Measurements from ENCODE around the gene HPS4.
"Not testable (repeated sequence)": the region's sequence is repeated elsewhere in the genome, so short reads cannot be mapped to it uniquely, and the experiment has no call there.

The HPS4 gene

DNA sequence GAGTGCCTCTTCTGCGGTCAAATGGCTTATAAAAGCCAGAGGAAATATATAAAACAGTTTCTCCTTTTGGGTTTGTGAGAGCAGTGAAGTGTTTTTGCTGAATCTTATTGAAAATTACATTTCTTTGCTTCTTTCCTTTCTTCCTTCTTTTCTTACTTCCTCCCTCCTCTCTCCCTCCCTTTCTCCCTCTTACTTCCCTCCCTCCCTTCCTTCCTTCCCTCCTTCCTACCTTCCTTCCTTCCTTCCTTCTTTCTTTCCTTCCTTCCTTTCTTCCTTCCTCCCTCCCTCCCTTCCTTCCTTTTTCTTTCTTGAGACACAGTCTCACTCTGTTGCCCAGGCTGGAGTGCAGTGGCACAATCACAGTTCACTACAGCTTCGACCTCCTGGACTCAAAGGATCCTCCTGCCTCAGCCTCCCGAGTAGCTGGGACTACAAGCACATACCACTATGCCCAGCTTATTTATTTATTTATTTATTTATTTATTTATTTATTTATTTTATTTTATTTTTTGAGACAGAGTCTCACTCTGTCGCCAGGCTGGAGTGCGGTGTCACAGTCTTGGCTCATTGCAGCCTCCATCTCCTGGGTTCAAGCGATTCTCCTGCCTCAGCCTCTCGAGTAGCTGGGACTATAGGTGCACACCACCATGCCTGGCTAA lies 74.9 kb downstream of the HPS4 start:
- DNase-seq, result not testable (repeated sequence)

DNA sequence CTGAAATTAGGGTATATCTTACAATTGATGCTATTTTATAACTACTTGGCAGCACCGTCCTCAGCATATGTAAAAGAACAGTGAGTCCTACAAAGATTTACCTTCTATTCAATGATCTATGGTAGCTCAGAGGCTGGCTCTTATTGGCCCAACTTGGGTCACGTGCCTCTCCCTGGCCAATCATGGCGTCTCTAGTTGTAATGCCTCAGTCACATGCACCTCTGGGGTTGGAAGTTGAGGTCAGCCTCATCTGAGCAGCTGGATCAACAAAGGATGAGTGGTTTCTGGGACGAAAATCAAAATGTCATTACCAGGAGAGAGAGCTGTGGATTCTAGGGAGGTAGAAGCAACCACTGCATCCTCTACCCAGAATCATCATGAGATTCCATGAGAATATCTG lies 77.5 kb downstream of the HPS4 start:
- no peak for DNase-seq

DNA sequence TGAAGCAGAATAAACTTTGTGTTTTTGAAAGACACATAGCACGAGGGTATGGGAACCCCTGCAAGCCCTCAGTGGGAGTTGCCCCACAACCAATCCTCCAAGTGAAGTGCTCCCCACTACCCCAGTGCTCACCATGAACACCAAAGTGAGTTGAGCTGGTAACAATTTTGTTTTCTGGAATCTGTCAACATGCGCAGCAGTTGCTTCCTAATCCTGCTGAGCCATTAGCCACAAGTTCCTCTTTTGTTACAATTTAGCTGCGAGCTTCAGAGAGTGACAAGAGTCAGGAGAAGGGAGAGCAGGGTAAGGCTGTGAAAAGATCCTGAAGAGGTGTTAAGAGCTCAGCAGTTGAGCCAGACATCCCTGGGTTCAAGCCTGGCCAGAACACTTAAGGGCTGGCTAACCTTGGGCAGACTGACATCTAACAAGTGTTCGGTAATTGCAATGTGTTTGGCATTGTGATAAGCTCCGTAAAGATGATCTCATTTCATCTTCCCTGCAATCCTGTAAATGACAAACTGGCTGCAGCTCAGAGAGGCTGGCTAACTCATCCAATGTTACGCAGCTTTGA lies 78.6 kb downstream of the HPS4 start:
- DNase-seq, result no peak

DNA sequence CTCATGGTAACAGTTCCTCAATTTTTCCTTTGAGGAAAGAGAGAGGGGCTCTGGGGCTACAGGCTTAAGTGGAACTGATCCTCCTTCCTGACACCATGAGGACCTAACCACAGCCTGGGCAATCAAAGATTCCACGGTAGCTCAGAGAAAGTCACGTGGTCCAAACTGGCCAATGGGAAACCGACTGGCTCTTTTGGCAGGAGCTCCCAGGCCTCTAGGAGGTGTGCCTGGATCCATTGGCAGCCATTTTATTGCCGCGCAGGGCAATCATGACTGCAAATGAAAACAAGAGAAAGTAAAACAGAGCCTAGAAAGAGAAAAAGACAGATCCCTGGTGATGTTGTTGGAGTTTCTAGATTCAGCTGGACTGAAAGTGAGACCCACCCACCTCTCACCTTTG lies 81.9 kb downstream of the HPS4 start:
- DNase-seq, result no peak
